GM12892 (cell line): Measurements from ENCODE around the gene MYO5A.

Experiments used
- POLR2A ChIP-seq: IDR thresholded peaks from 2 replicates; pipeline ENCODE4 v1.6.1; 2011; ENCODE audit warnings: low read depth, low read length, control low read depth
- POLR2AphosphoS5 ChIP-seq: IDR thresholded peaks from 2 replicates; pipeline ENCODE4 v1.6.1; 2011; ENCODE audit warnings: low read depth, low read length, control low read depth
- TAF1 ChIP-seq: IDR thresholded peaks from 2 replicates; pipeline ENCODE4 v1.6.1; 2011; ENCODE audit warnings: low read depth, mild to moderate bottlenecking, control low read depth, low read length, borderline replicate concordance

DNA sequence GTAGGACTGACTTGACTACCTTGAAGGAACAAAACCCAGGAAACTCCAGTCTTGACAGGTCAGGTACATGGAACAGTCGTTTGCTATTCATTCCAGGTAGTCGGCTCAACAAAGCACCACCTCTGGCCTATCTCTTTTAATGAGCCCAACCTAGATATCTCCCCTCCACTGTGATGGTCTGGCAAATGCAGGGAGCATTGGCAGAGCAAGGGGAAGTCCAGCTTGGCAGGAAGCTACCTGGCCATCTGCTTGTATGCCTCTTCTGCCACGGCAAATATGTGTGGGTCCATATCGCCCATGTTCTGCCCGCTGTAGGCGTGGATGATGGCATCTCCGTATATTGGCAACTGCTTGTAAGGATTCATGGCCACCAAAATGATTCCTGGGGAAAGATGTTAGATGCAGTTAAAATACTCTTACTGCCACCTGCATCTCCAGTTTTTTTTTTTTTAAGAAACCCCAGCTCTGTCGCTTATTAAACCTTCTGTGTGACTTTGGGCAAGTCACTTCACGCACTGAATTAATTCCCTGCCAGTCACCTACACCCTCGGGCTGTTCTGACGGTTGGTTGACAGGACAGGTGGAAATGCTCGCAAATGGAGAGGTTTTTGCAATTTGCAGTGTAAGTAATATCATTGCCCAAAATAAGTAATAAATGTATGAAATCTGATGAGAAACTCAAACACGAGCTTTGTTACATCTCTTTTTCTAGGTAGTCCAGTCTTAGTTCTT is 249.9 kb downstream of the MYO5A start:
- TF ChIP-seq POLR2AphosphoS5 (no peak), TAF1 (no peak), POLR2A (no peak)
